WTC11 (cell line): ENCODE results near the gene TIGD2. TPM values are rescaled to one million over a fixed set of nuclear protein-coding genes. Genes with fewer than 3 reads are reported as not detected.

Experiments
- ATAC-seq: fragments of 200-7000 bp; cut with Tn5 transposase; 2 replicates; pipeline ENCODE4 v1.10.0; 2021; ENCODE audit warnings: mild to moderate bottlenecking, moderate library complexity
- CTCF ChIA-PET: fragments of 300-600 bp; sonication (Branson Sonifier 250); formaldehyde crosslinking; loops from one replicate; lab custom pipeline; 2021; ENCODE audit warnings: antibody characterized with exemption; lab: Charles Lee
- POLR2A ChIA-PET: fragments of 350-600 bp; sonication (Branson Sonifier 250); formaldehyde crosslinking; loops from one replicate; lab custom pipeline; 2021; ENCODE audit warnings: antibody characterized with exemption; lab: Charles Lee
- DNase-seq: peaks from one replicate; pipeline ENCODE4 v3.0.0; 2021; ENCODE audit warnings: low spot score
- H3K27ac Mint-ChIP-seq: 2 replicates; pipeline ENCODE4 v1.8.0; 2021; ENCODE audit warnings: mixed read lengths
- H3K27me3 Mint-ChIP-seq: 2 replicates; pipeline ENCODE4 v1.8.0; 2021; ENCODE audit warnings: low read depth, mild to moderate bottlenecking, moderate library complexity, mixed read lengths
- H3K36me3 Mint-ChIP-seq: 2 replicates; pipeline ENCODE4 v1.8.0; 2021; ENCODE audit warnings: mixed read lengths
- H3K4me1 Mint-ChIP-seq: 2 replicates; pipeline ENCODE4 v1.8.0; 2022; ENCODE audit warnings: mixed read lengths
- H3K4me3 Mint-ChIP-seq: 2 replicates; pipeline ENCODE4 v1.8.0; 2021; ENCODE audit warnings: mild to moderate bottlenecking, moderate library complexity, mixed read lengths
- H3K9me3 Mint-ChIP-seq: 2 replicates; pipeline ENCODE4 v1.8.0; 2021; ENCODE audit warnings: mixed read lengths
- ATF1 ChIP-seq: sonication (generic); formaldehyde crosslinking; IDR thresholded peaks from 2 replicates; pipeline ENCODE4 v1.8.1; 2023; ENCODE audit warnings: mild to moderate bottlenecking, moderate library complexity, missing genetic modification reagents
- FOXK1 ChIP-seq: sonication (generic); formaldehyde crosslinking; IDR thresholded peaks from 2 replicates; pipeline ENCODE4 v1.8.0; 2022; ENCODE audit warnings: mild to moderate bottlenecking, moderate library complexity, missing genetic modification reagents
- MXD4 ChIP-seq: fragments of 250-450 bp; sonication (Bioruptor Pico); IDR thresholded peaks from 2 replicates; pipeline ENCODE4 v1.8.0; 2021; ENCODE audit warnings: mild to moderate bottlenecking, moderate library complexity, borderline replicate concordance
- NFE2L1 ChIP-seq: sonication (generic); formaldehyde crosslinking; IDR thresholded peaks from 2 replicates; pipeline ENCODE4 v1.8.1; 2023; ENCODE audit warnings: missing genetic modification reagents
- SMAD4 ChIP-seq: sonication (generic); formaldehyde crosslinking; IDR thresholded peaks from 2 replicates; pipeline ENCODE4 v1.8.0; 2022; ENCODE audit warnings: mild to moderate bottlenecking, missing genetic modification reagents
- total RNA-seq: library from RNA; stranded (reverse); gene quantifications from 3 replicates; pipeline ENCODE4 v1.2.3, GENCODE V29; 2021
- TF ChIP-seq, protein P1 (sequence below): sonication (generic); formaldehyde crosslinking; IDR thresholded peaks from 2 replicates; pipeline ENCODE4 v1.8.1; 2023; ENCODE audit warnings: mild to moderate bottlenecking, missing genetic modification reagents
- TF ChIP-seq, protein P2 (sequence below): fragments of 250-450 bp; sonication (Bioruptor Pico); IDR thresholded peaks from 2 replicates; pipeline ENCODE4 v1.8.0; 2021; ENCODE audit warnings: mild to moderate bottlenecking
- TF ChIP-seq, protein P3 (sequence below): sonication (generic); formaldehyde crosslinking; IDR thresholded peaks from 2 replicates; pipeline ENCODE4 v1.8.1; 2023; ENCODE audit warnings: mild to moderate bottlenecking, missing genetic modification reagents, moderate library complexity
- TF ChIP-seq, protein P4 (sequence below): sonication (generic); formaldehyde crosslinking; IDR thresholded peaks from 2 replicates; pipeline ENCODE4 v1.8.1; 2023; ENCODE audit warnings: mild to moderate bottlenecking, missing genetic modification reagents
- TF ChIP-seq, protein P5 (sequence below): sonication (generic); formaldehyde crosslinking; IDR thresholded peaks from 2 replicates; pipeline ENCODE4 v1.8.1; 2022; ENCODE audit warnings: low read depth, missing genetic modification reagents, borderline replicate concordance
- TF ChIP-seq, protein P6 (sequence below): fragments of 250-450 bp; sonication (Bioruptor Pico); IDR thresholded peaks from 2 replicates; pipeline ENCODE4 v1.9.0; 2021; ENCODE audit warnings: mild to moderate bottlenecking
- TF ChIP-seq, protein P7 (sequence below): sonication (generic); formaldehyde crosslinking; IDR thresholded peaks from 2 replicates; pipeline ENCODE4 v1.8.0; 2022; ENCODE audit warnings: mild to moderate bottlenecking, missing genetic modification reagents
- TF ChIP-seq, protein P8 (sequence below): sonication (generic); formaldehyde crosslinking; IDR thresholded peaks from 2 replicates; pipeline ENCODE4 v1.8.1; 2023; ENCODE audit warnings: mild to moderate bottlenecking, moderate library complexity, missing genetic modification reagents

TIGD2 gene
- total RNA-seq, 1 experiment from 2014 or later, result 5.0 TPM

DNA sequence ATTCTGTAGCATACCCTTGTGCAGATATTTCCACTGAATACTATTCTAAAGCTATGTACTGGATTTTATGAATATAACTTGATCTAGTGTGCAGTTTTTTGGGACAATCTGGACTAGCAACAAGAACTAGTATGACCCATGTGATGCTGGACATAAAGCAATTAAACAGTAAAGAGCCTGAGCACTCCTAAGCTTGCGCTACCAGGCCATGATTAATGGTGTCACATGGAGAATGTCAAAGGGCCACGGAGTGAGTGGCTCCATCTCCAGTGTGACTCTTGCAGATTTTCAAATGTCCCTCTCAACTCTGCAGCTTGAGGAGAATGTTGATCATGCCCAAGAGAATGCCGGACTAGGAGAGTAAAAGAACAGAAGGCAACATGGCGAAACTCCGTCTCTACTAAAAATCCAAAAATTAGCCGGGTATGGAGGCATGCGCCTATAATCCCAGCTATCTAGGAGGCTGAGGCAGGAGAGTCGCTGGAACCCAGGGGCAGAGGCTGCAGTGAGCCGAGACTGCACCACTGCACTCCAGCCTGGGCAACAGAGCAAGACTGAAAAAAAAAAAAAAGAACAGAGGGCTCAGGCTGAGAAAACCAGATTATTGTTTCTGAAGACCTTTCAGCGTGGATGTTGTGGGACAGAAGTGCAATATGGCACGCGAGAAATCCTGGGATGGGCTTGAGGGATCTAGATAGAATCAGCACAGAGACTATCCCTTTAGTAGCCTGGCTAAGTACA is 45.0 kb downstream of the TIGD2 start (continued):
- TF ChIP-seq, protein P1, sequence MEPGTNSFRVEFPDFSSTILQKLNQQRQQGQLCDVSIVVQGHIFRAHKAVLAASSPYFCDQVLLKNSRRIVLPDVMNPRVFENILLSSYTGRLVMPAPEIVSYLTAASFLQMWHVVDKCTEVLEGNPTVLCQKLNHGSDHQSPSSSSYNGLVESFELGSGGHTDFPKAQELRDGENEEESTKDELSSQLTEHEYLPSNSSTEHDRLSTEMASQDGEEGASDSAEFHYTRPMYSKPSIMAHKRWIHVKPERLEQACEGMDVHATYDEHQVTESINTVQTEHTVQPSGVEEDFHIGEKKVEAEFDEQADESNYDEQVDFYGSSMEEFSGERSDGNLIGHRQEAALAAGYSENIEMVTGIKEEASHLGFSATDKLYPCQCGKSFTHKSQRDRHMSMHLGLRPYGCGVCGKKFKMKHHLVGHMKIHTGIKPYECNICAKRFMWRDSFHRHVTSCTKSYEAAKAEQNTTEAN (CRISPR knock-in tag), result no peak
- TF ChIP-seq SMAD4 (CRISPR knock-in tag), result no peak
- no peak for TF ChIP-seq FOXK1 (CRISPR knock-in tag)

DNA sequence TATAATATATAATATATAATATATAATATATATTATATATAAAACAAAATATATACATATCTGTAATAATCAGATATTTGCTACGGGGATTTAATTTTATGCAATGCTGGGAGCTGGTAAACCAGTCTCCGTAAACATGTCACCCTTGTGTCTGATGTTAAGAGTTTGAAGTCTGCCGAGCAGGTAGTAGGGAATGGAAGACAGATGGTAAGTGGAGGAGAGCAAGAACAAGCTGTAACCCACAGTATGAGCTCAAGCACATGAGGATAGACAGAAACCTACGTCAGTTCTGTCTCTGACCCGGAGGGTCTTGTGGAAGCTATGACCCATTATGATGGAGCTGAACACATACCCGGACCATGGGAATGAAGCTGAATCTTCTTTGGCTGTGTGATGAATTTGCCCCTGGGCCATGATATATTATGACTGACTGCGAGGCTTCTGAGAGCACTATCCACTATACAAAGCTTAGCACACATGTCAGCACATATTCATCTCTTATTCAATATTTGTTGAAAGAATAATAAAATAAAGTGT is 46.2 kb downstream of the TIGD2 start:
- TF ChIP-seq, protein P2, sequence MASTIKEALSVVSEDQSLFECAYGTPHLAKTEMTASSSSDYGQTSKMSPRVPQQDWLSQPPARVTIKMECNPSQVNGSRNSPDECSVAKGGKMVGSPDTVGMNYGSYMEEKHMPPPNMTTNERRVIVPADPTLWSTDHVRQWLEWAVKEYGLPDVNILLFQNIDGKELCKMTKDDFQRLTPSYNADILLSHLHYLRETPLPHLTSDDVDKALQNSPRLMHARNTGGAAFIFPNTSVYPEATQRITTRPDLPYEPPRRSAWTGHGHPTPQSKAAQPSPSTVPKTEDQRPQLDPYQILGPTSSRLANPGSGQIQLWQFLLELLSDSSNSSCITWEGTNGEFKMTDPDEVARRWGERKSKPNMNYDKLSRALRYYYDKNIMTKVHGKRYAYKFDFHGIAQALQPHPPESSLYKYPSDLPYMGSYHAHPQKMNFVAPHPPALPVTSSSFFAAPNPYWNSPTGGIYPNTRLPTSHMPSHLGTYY, result no peak
- TF ChIP-seq FOXK1 (CRISPR knock-in tag) (no peak), ATF1 (CRISPR knock-in tag) (no peak), NFE2L1 (CRISPR knock-in tag) (no peak), MXD4 (CRISPR knock-in tag) (no peak)
- TF ChIP-seq, protein P3, sequence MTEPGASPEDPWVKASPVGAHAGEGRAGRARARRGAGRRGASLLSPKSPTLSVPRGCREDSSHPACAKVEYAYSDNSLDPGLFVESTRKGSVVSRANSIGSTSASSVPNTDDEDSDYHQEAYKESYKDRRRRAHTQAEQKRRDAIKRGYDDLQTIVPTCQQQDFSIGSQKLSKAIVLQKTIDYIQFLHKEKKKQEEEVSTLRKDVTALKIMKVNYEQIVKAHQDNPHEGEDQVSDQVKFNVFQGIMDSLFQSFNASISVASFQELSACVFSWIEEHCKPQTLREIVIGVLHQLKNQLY, result no peak
- TF ChIP-seq, protein P4, sequence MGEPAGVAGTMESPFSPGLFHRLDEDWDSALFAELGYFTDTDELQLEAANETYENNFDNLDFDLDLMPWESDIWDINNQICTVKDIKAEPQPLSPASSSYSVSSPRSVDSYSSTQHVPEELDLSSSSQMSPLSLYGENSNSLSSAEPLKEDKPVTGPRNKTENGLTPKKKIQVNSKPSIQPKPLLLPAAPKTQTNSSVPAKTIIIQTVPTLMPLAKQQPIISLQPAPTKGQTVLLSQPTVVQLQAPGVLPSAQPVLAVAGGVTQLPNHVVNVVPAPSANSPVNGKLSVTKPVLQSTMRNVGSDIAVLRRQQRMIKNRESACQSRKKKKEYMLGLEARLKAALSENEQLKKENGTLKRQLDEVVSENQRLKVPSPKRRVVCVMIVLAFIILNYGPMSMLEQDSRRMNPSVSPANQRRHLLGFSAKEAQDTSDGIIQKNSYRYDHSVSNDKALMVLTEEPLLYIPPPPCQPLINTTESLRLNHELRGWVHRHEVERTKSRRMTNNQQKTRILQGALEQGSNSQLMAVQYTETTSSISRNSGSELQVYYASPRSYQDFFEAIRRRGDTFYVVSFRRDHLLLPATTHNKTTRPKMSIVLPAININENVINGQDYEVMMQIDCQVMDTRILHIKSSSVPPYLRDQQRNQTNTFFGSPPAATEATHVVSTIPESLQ (CRISPR knock-in tag), result no peak
- TF ChIP-seq, protein P5, sequence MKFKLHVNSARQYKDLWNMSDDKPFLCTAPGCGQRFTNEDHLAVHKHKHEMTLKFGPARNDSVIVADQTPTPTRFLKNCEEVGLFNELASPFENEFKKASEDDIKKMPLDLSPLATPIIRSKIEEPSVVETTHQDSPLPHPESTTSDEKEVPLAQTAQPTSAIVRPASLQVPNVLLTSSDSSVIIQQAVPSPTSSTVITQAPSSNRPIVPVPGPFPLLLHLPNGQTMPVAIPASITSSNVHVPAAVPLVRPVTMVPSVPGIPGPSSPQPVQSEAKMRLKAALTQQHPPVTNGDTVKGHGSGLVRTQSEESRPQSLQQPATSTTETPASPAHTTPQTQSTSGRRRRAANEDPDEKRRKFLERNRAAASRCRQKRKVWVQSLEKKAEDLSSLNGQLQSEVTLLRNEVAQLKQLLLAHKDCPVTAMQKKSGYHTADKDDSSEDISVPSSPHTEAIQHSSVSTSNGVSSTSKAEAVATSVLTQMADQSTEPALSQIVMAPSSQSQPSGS (CRISPR knock-in tag), result no peak
- TF ChIP-seq, protein P6, sequence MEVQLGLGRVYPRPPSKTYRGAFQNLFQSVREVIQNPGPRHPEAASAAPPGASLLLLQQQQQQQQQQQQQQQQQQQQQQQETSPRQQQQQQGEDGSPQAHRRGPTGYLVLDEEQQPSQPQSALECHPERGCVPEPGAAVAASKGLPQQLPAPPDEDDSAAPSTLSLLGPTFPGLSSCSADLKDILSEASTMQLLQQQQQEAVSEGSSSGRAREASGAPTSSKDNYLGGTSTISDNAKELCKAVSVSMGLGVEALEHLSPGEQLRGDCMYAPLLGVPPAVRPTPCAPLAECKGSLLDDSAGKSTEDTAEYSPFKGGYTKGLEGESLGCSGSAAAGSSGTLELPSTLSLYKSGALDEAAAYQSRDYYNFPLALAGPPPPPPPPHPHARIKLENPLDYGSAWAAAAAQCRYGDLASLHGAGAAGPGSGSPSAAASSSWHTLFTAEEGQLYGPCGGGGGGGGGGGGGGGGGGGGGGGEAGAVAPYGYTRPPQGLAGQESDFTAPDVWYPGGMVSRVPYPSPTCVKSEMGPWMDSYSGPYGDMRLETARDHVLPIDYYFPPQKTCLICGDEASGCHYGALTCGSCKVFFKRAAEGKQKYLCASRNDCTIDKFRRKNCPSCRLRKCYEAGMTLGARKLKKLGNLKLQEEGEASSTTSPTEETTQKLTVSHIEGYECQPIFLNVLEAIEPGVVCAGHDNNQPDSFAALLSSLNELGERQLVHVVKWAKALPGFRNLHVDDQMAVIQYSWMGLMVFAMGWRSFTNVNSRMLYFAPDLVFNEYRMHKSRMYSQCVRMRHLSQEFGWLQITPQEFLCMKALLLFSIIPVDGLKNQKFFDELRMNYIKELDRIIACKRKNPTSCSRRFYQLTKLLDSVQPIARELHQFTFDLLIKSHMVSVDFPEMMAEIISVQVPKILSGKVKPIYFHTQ (CRISPR knock-in tag), result no peak
- TF ChIP-seq, protein P7, sequence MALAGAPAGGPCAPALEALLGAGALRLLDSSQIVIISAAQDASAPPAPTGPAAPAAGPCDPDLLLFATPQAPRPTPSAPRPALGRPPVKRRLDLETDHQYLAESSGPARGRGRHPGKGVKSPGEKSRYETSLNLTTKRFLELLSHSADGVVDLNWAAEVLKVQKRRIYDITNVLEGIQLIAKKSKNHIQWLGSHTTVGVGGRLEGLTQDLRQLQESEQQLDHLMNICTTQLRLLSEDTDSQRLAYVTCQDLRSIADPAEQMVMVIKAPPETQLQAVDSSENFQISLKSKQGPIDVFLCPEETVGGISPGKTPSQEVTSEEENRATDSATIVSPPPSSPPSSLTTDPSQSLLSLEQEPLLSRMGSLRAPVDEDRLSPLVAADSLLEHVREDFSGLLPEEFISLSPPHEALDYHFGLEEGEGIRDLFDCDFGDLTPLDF (CRISPR knock-in tag), result no peak
- TF ChIP-seq, protein P8, sequence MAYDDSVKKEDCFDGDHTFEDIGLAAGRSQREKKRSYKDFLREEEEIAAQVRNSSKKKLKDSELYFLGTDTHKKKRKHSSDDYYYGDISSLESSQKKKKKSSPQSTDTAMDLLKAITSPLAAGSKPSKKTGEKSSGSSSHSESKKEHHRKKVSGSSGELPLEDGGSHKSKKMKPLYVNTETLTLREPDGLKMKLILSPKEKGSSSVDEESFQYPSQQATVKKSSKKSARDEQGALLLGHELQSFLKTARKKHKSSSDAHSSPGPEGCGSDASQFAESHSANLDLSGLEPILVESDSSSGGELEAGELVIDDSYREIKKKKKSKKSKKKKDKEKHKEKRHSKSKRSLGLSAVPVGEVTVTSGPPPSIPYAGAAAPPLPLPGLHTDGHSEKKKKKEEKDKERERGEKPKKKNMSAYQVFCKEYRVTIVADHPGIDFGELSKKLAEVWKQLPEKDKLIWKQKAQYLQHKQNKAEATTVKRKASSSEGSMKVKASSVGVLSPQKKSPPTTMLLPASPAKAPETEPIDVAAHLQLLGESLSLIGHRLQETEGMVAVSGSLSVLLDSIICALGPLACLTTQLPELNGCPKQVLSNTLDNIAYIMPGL, result no peak
- no peaks in the 10 kb centered on the region for H3K9me3 Mint-ChIP-seq
- no peaks in the 10 kb centered on the region for H3K27me3 Mint-ChIP-seq
- no peaks in the 10 kb centered on the region for H3K36me3 Mint-ChIP-seq
- DNase-seq, result no peak
- H3K4me3 Mint-ChIP-seq, result no peak overlapping the region
- ATAC-seq, result no peak
- ChIA-PET POLR2A (no interaction called here), CTCF (no interaction called here)
- H3K27ac Mint-ChIP-seq, result no peak overlapping the region
- peaks cover 9% of the 10 kb centered on the region for H3K4me1 Mint-ChIP-seq
